GM18951 (cell line): ENCODE data around the gene CACNA2D2.

Source experiments
- POLR2A ChIP-seq: IDR thresholded peaks from 4 replicates; pipeline ENCODE4 v1.6.1; 2011; ENCODE audit warnings: mild to moderate bottlenecking; ENCODE audit not compliant: insufficient read length, insufficient read depth; ENCODE audit errors: extremely low read depth
- in situ Hi-C: fragments of 300-500 bp; cut with MboI; formaldehyde crosslinking; loops from one replicate; pipeline ENCODE4 v1.12.0; 2022; ENCODE audit warnings: low sequenced_read_pairs, mixed read lengths, inconsistent platforms; ENCODE audit not compliant: unreplicated experiment

Gene CACNA2D2

GRCh38 chr3:50341537-50341936 is 161.9 kb downstream of the CACNA2D2 start:
- in situ Hi-C loops = loop anchor here (10.0 kb wide), 1 partner anchor 203 kb away; no protein-coding TSS in a partner anchor
- no peak for TF ChIP-seq POLR2A

- peak; percentile 74 for TF ChIP-seq POLR2A
- in situ Hi-C loops = loop anchor here (10.0 kb wide), 1 partner anchor 204 kb away; no protein-coding TSS in a partner anchor
Measured at GRCh38 chr3:50340448-50341329, 162.7 kb downstream of the CACNA2D2 start, which contains the start of gene RASSF1. RASSF1 (minus strand) TSS chr3:50340836; CDS start chr3:50340805, 31 bp downstream.

- in situ Hi-C loops = loop anchor here (10.0 kb wide), 1 partner anchor 205 kb away; no protein-coding TSS in a partner anchor
- no peak for TF ChIP-seq POLR2A
Measured at GRCh38 chr3:50340147-50340447, 163.3 kb downstream of the CACNA2D2 start.

DNA sequence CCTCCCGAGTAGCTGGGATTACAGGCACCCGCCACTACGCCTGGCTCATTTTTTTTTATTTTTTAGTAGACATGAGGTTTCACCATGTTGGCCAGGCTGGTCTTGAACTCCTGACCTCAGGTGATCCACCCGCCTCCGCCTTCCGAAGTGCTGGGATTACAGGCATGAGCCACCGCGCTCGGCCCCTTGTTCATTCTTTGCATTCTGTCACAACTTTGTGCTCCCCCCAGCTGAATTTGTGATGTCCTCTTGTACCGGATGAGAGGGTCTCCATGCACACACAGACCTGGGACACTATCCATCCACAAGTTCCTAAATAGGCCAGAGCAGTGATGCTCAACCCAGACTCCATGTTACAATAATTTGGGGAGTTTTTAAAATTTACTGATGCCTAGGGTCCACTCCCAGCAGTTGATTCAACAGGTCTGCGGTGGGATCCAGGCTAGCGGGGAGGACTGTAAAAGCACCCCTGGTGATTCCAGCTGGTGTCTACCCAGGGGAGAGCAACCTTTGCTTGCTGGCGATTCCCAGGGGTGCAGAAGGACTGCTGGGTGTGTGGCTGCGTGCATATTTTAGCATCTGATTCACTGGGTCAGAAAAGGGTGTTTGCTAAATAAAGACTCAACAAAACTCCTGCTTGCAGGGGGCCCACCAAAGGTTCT is 163.8 kb downstream of the CACNA2D2 start:
- in situ Hi-C loops = loop anchor here (10.0 kb wide), 1 partner anchor 205 kb away; no protein-coding TSS in a partner anchor

GRCh38 chr3:50338965-50339364 is 164.5 kb downstream of the CACNA2D2 start:
- in situ Hi-C loops = no loop called here
- TF ChIP-seq POLR2A = no peak

More for the DNA sequence above, 163.8 kb downstream of the CACNA2D2 start:
- no peak for TF ChIP-seq POLR2A

GRCh38 chr3:50337175-50337861 is 166.1 kb downstream of the CACNA2D2 start:
- in situ Hi-C loops = no loop called here
- peak; percentile 90 for TF ChIP-seq POLR2A

GRCh38 chr3:50336452-50337174 is 166.8 kb downstream of the CACNA2D2 start:
- TF ChIP-seq POLR2A = no peak
- in situ Hi-C loops = no loop called here

- in situ Hi-C loops = no loop called here
- no peak for TF ChIP-seq POLR2A
Measured at GRCh38 chr3:50334339-50335075, 168.9 kb downstream of the CACNA2D2 start.

DNA sequence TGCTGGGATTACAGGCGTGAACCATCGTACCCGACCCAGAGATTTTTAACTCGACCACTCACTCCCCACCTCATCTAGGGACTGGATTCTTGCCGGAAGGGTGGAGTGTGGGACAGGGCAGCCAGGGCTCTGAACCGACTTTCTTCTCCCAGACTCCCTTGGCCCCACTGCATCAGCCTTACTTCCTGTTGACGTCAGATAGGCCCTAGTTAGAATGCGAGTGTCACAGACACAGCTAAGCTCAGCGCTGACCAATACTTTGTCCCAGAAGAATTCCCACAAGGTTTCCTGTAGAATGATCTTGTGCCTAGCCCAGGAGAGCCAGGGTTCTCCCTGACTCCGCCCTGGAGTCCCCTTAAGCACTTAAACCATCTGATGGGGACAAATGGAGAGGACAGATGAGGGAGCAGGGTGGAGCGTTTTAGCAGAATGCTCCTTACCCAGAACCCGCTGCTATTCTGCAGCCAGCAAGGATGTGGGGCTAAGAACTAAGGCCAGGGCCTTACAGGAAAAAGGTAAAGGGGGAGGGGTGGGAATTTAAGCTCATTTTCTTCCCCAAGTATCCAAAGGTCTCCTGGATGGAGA is 169.6 kb downstream of the CACNA2D2 start:
- TF ChIP-seq POLR2A = no peak
- in situ Hi-C loops = no loop called here

DNA sequence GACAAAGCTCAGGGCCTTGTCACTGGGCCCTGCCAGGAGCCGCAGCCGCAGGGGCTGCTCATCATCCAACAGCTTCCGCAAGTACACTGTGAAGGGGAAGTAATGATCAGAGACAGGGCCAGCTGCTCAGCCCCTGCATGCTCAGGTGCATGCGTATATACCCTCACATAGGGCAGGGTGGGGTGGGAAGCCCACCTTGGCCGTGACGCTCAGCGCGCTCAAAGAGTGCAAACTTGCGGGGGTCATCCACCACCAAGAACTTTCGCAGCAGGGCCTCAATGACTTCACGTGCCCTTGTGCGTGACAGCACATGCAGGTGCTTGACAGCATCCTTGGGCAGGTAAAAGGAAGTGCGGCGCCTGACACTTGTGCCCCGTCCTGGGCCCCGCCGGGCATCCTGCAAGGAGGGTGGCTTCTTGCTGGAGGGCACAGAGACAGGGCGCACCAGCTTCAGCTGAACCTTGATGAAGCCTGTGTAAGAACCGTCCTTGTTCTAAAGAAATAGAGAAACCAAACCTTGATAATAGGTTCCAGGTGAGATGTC is 172.0 kb downstream of the CACNA2D2 start:
- in situ Hi-C loops = no loop called here
- TF ChIP-seq POLR2A = no peak

DNA sequence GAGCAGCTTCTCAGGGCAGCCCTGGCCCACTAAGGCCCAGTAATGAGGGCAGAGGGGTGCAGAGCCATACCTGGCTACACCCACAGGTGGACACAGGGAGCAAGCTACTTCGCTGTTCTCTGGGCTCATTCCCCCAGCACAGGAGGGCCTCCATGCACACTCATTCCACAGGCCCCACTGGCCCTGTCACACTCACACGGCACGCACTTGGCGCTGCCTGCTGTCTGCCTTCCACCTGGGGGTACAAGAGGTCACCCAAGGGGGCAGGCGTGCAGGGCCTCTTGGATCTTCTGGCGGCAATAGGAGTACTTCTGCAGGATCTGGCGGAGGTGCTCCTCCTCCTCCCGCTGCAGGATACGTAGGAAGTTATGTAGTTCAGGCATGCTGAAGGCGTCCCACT is 173.1 kb downstream of the CACNA2D2 start:
- in situ Hi-C loops = no loop called here
- no peak for TF ChIP-seq POLR2A
